H9 (cell line): ENCODE data around the gene MESD. TPM values are rescaled to one million over a fixed set of nuclear protein-coding genes. Genes with fewer than 3 reads are reported as not detected.
A peak's percentile ranks its signal among the peaks of the same experiment; 100 is the strongest.

ENCODE experiments used
- DNase-seq: peaks from one replicate; pipeline ENCODE4 v3.0.0-alpha.2; 2017
- H2AFZ ChIP-seq: one replicate; pipeline ENCODE4 v1.6.1; 2013; ENCODE audit warnings: mild to moderate bottlenecking, low read length, control low read depth, moderate library complexity
- H2AK5ac ChIP-seq: 2 replicates; pipeline ENCODE4 v1.6.1; 2013; ENCODE audit warnings: low read length, control low read depth, mixed read lengths; ENCODE audit not compliant: insufficient read length
- H2BK120ac ChIP-seq: one replicate; pipeline ENCODE4 v1.6.1; 2013; ENCODE audit warnings: low read depth, mild to moderate bottlenecking, low read length, control low read depth, inconsistent platforms; ENCODE audit not compliant: poor library complexity, severe bottlenecking
- H2BK12ac ChIP-seq: 2 replicates; pipeline ENCODE4 v1.6.1; 2013; ENCODE audit warnings: low read length, control low read depth, mixed read lengths, low read depth; ENCODE audit not compliant: insufficient read length
- H2BK15ac ChIP-seq: 2 replicates; pipeline ENCODE4 v1.6.1; 2013; ENCODE audit warnings: low read depth, low read length, control low read depth
- H2BK20ac ChIP-seq: one replicate; pipeline ENCODE4 v1.6.1; 2013; ENCODE audit warnings: low read depth, mild to moderate bottlenecking, low read length, control low read depth, inconsistent platforms; ENCODE audit not compliant: poor library complexity, severe bottlenecking
- H2BK5ac ChIP-seq: 2 replicates; pipeline ENCODE4 v1.6.1; 2013; ENCODE audit warnings: low read length, control low read depth, mixed read lengths; ENCODE audit not compliant: insufficient read length
- H3K14ac ChIP-seq: 2 replicates; pipeline ENCODE4 v1.6.1; 2013; ENCODE audit warnings: low read length, control low read depth; ENCODE audit not compliant: insufficient read depth
- H3K18ac ChIP-seq: 2 replicates; pipeline ENCODE4 v1.6.1; 2013; ENCODE audit warnings: low read depth, mild to moderate bottlenecking, mixed read lengths, low read length, control low read depth; ENCODE audit not compliant: insufficient read length
- H3K23ac ChIP-seq: 2 replicates; pipeline ENCODE4 v1.6.1; 2013; ENCODE audit warnings: low read length, control low read depth, mixed read lengths, low read depth; ENCODE audit not compliant: insufficient read length
- H3K23me2 ChIP-seq: 2 replicates; pipeline ENCODE4 v1.6.1; 2013; ENCODE audit warnings: low read depth, mild to moderate bottlenecking, mixed read lengths, low read length, control low read depth; ENCODE audit not compliant: insufficient read length, poor library complexity, severe bottlenecking
- H3K27ac ChIP-seq: 2 replicates; pipeline ENCODE4 v1.5.1; 2013; ENCODE audit warnings: low read length, control low read depth, mixed read lengths, low read depth; ENCODE audit not compliant: insufficient read length
- H3K27me3 ChIP-seq: 2 replicates; pipeline ENCODE4 v1.6.1; 2013; ENCODE audit warnings: low read length, control low read depth, inconsistent platforms; ENCODE audit not compliant: insufficient read depth
- H3K4ac ChIP-seq: 2 replicates; pipeline ENCODE4 v1.6.1; 2013; ENCODE audit warnings: low read depth, mild to moderate bottlenecking, control low read depth, inconsistent platforms, low read length, moderate library complexity
- H3K4me1 ChIP-seq: 2 replicates; pipeline ENCODE4 v1.6.1; 2013; ENCODE audit warnings: low read length, control low read depth, inconsistent platforms; ENCODE audit not compliant: insufficient read depth
- H3K4me2 ChIP-seq: 2 replicates; pipeline ENCODE4 v1.6.1; 2013; ENCODE audit warnings: low read length, control low read depth, mixed read lengths; ENCODE audit not compliant: insufficient read length, insufficient read depth
- H3K56ac ChIP-seq: 2 replicates; pipeline ENCODE4 v1.6.1; 2013; ENCODE audit warnings: low read depth, mild to moderate bottlenecking, mixed read lengths, low read length, control low read depth; ENCODE audit not compliant: insufficient read length
- H3K79me1 ChIP-seq: 2 replicates; pipeline ENCODE4 v1.6.1; 2013; ENCODE audit warnings: low read depth, mild to moderate bottlenecking, moderate library complexity, low read length, control low read depth, inconsistent platforms; ENCODE audit not compliant: insufficient read depth, poor library complexity, severe bottlenecking
- H3K79me2 ChIP-seq: 2 replicates; pipeline ENCODE4 v1.6.1; 2013; ENCODE audit warnings: low read length, control low read depth, inconsistent platforms; ENCODE audit not compliant: insufficient read depth
- H3K9ac ChIP-seq: 2 replicates; pipeline ENCODE4 v1.6.1; 2013; ENCODE audit warnings: low read length, control low read depth, mixed read lengths; ENCODE audit not compliant: insufficient read length; ENCODE audit errors: extremely low read depth
- H3K9me3 ChIP-seq: one replicate; pipeline ENCODE4 v1.6.1; 2013; ENCODE audit warnings: low read depth, low read length, inconsistent platforms; ENCODE audit not compliant: control insufficient read depth
- H3T11ph ChIP-seq: one replicate; pipeline ENCODE4 v1.6.1; 2013; ENCODE audit warnings: mild to moderate bottlenecking, low read length, control low read depth, inconsistent platforms
- H4K20me1 ChIP-seq: one replicate; pipeline ENCODE4 v1.6.1; 2013; ENCODE audit not compliant: control insufficient read depth, insufficient read length, insufficient read depth
- H4K5ac ChIP-seq: 2 replicates; pipeline ENCODE4 v1.6.1; 2013; ENCODE audit warnings: low read depth, mild to moderate bottlenecking, mixed read lengths, low read length, control low read depth; ENCODE audit not compliant: insufficient read length
- H4K8ac ChIP-seq: replicated peaks from 2 replicates; pipeline ENCODE4 v1.6.1; 2013; ENCODE audit warnings: low read length, control low read depth, mixed read lengths, low read depth; ENCODE audit not compliant: insufficient read length
- H4K91ac ChIP-seq: 2 replicates; pipeline ENCODE4 v1.6.1; 2013; ENCODE audit warnings: low read depth, mild to moderate bottlenecking, moderate library complexity, mixed read lengths, low read length, control low read depth; ENCODE audit not compliant: insufficient read length
- H3K27ac Mint-ChIP-seq, 3 experiments: 2 replicates in 2 of 3; 3 replicates in 1 of 3; pipeline ENCODE4 v1.8.0; 2020 to 2021; ENCODE audit warnings: mixed read lengths in 3 of 3, mild to moderate bottlenecking in 1 of 3, moderate library complexity in 1 of 3
- H3K27me3 Mint-ChIP-seq: 2 replicates; pipeline ENCODE4 v1.8.0; 2021; ENCODE audit warnings: low read depth, mild to moderate bottlenecking, moderate library complexity, mixed read lengths
- H3K36me3 Mint-ChIP-seq, 3 experiments: 2 replicates in 2 of 3; 3 replicates in 1 of 3; pipeline ENCODE4 v1.8.0; 2020 to 2021; ENCODE audit warnings: low read depth in 3 of 3, mixed read lengths in 3 of 3; ENCODE audit not compliant: insufficient read depth in 1 of 3
- H3K4me1 Mint-ChIP-seq, 2 experiments: 2 replicates each; pipeline ENCODE4 v1.8.0; 2020; ENCODE audit warnings: mixed read lengths in 2 of 2
- H3K4me3 Mint-ChIP-seq, 2 experiments: 2 replicates in 1 of 2; 3 replicates in 1 of 2; pipeline ENCODE4 v1.8.0; 2020 to 2021; ENCODE audit warnings: mild to moderate bottlenecking in 2 of 2, mixed read lengths in 2 of 2, moderate library complexity in 1 of 2
- H3K9me3 Mint-ChIP-seq, 2 experiments: 2 replicates in 1 of 2; 3 replicates in 1 of 2; pipeline ENCODE4 v1.8.0; 2020; ENCODE audit warnings: mild to moderate bottlenecking in 2 of 2, mixed read lengths in 2 of 2, moderate library complexity in 1 of 2
- WGBS: extraction: QIAGEN DNeasy Blood & Tissue Kit; methylation state at CpG from one replicate; pipeline ENCODE4 v1.1.7; 2013; ENCODE audit warnings: missing lambda C conversion rate, low lambda C conversion rate, mixed read lengths; ENCODE audit not compliant: insufficient read length; ENCODE audit errors: extremely low coverage; 5-methylcytosine and 5-hydroxymethylcytosine counted together
- total RNA-seq: library from RNA; stranded (reverse); gene quantifications from 2 replicates; pipeline ENCODE4 v1.2.1, GENCODE V29; 2021
- TF ChIP-seq, protein P1 (sequence below): fragments of 200-600 bp; sonication (generic); conservative IDR thresholded peaks from 3 replicates; pipeline ENCODE4 v1.8.0; 2021; ENCODE audit warnings: antibody characterized with exemption, mild to moderate bottlenecking

MESD gene
- total RNA-seq, 1 experiment from 2014 or later, result 29.1 TPM

DNA sequence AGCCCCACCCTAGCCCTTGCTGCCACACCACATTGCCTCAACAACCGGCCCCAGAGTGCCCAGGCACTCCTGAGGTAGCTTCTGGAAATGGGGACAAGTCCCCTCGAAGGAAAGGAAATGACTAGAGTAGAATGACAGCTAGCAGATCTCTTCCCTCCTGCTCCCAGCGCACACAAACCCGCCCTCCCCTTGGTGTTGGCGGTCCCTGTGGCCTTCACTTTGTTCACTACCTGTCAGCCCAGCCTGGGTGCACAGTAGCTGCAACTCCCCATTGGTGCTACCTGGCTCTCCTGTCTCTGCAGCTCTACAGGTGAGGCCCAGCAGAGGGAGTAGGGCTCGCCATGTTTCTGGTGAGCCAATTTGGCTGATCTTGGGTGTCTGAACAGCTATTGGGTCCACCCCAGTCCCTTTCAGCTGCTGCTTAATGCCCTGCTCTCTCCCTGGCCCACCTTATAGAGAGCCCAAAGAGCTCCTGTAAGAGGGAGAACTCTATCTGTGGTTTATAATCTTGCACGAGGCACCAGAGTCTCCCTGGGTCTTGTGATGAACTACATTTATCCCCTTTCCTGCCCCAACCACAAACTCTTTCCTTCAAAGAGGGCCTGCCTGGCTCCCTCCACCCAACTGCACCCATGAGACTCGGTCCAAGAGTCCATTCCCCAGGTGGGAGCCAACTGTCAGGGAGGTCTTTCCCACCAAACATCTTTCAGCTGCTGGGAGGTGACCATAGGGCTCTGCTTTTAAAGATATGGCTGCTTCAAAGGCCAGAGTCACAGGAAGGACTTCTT is 39.1 kb downstream of the MESD start:
- H3K23me2 ChIP-seq, result no peaks in the 10 kb centered on the region
- peaks cover 3% of the 10 kb centered on the region for H3K4me1 ChIP-seq
- H2AFZ ChIP-seq, result no peak overlapping the region
- no peak overlapping the region for H3T11ph ChIP-seq
- H4K91ac ChIP-seq, result no peak overlapping the region
- no peak overlapping the region for H3K23ac ChIP-seq
- H2BK120ac ChIP-seq, result no peak overlapping the region
- H2BK5ac ChIP-seq, result no peak overlapping the region
- H3K27me3 Mint-ChIP-seq, result no peaks in the 10 kb centered on the region
- peaks cover 28 to 50% (median 36%) of the 10 kb centered on the region in 3 experiments for H3K36me3 Mint-ChIP-seq
- peaks cover 23 to 31% of the 10 kb centered on the region in 2 experiments for H3K4me1 Mint-ChIP-seq
- H3K56ac ChIP-seq, result no peak overlapping the region
- H4K8ac ChIP-seq, result no peak overlapping the region
- WGBS, result no CpG with 5 or more reads among the region's 8 CpGs
- H3K27ac Mint-ChIP-seq, result no peak overlapping the region
- H3K14ac ChIP-seq, result no peak overlapping the region
- H4K20me1 ChIP-seq, result no peaks in the 10 kb centered on the region
- no peak overlapping the region for H2BK20ac ChIP-seq
- H3K4me2 ChIP-seq, result no peak overlapping the region
- DNase-seq, result no peak
- no peak overlapping the region for H2BK15ac ChIP-seq
- H2AK5ac ChIP-seq, result no peak overlapping the region
- H3K4me3 Mint-ChIP-seq, result no peak overlapping the region
- H3K79me1 ChIP-seq, result no peaks in the 10 kb centered on the region
- no peak overlapping the region for H3K18ac ChIP-seq
- no peak overlapping the region for H4K5ac ChIP-seq
- H3K4ac ChIP-seq, result no peak overlapping the region
- no peaks in the 10 kb centered on the region for H3K79me2 ChIP-seq
- H3K9me3 ChIP-seq, result no peaks in the 10 kb centered on the region
- H3K9ac ChIP-seq, result no peak overlapping the region
- H3K27me3 ChIP-seq, result no peaks in the 10 kb centered on the region
- TF ChIP-seq, protein P1, sequence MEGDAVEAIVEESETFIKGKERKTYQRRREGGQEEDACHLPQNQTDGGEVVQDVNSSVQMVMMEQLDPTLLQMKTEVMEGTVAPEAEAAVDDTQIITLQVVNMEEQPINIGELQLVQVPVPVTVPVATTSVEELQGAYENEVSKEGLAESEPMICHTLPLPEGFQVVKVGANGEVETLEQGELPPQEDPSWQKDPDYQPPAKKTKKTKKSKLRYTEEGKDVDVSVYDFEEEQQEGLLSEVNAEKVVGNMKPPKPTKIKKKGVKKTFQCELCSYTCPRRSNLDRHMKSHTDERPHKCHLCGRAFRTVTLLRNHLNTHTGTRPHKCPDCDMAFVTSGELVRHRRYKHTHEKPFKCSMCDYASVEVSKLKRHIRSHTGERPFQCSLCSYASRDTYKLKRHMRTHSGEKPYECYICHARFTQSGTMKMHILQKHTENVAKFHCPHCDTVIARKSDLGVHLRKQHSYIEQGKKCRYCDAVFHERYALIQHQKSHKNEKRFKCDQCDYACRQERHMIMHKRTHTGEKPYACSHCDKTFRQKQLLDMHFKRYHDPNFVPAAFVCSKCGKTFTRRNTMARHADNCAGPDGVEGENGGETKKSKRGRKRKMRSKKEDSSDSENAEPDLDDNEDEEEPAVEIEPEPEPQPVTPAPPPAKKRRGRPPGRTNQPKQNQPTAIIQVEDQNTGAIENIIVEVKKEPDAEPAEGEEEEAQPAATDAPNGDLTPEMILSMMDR, result peak; percentile 10; the same call in 1 of the 3 replicates
- no peak overlapping the region for H3K27ac ChIP-seq
- H2BK12ac ChIP-seq, result no peak overlapping the region
- no peaks in the 10 kb centered on the region for H3K9me3 Mint-ChIP-seq
